ENCODE data around the gene ACOT11.
A peak's percentile ranks its signal among the peaks of the same experiment; 100 is the strongest.
"Not testable (repeated sequence)": the region's sequence is repeated elsewhere in the genome, so short reads cannot be mapped to it uniquely, and the experiment has no call there.

ACOT11 gene

DNA sequence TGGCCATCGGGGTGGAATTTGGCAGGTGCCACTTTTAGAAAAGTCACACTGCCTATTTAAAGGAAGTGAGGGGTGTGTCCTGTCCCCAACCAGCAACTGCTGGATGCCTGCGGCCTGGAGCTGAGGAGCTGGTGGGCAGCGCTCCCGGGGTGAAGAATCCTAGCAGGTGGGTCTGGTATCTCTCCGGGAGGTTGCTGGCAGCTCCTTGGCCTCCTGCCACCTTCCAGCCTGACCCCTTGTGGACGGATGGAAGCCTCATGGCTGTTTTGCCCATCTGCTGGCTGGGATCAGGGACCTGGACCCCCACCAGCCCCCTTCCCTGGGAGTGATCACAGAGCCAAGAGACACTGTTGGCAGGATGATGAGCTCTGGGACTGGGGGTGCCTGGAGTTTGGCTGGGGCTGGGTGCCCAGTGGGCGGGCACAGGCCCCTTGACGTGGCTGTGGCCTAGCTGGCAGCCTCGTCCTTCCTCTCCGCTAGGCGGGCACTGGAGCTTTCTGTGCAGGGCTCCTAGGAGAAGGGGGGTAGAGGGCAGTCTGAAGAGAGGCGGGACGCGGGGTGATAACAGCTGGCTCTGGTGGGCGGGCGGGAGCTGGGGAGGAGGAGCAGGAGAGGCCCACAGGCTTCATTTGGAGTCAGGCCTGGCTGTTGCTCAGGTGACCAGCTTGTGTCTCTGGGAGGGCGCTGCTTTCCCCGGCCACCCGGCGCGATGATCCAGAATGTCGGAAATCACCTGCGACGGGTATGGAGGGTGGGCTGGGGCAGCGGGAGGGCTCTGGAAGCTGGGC is at the start of gene ACOT11:
Gene ACOT11, plus strand, starts transcription at position 628 of the 788 bp plus-strand sequence. Its CDS starts 82 bp downstream, at position 710.
- ATAC-seq (replicated peaks; ENCODE audit: extremely low read depth, poor library complexity, severe bottlenecking) (no peak), DNase-seq (ENCODE audit: low spot score in 2 of 2) (no peak)
- H3K9me3 Mint-ChIP-seq, result no peaks in the 10 kb centered on the region
- H3K27ac Mint-ChIP-seq (ENCODE audit: low read depth), result no peak within 1 kb of the TSS
- peaks cover 1% of the 10 kb centered on the region for H3K36me3 Mint-ChIP-seq (ENCODE audit: insufficient read depth)
- H3K27me3 Mint-ChIP-seq, result no peaks in the 10 kb centered on the region
- H3K4me1 Mint-ChIP-seq, result peaks cover 6% of the 10 kb centered on the region
- H3K4me3 Mint-ChIP-seq, result no peak within 1 kb of the TSS

DNA sequence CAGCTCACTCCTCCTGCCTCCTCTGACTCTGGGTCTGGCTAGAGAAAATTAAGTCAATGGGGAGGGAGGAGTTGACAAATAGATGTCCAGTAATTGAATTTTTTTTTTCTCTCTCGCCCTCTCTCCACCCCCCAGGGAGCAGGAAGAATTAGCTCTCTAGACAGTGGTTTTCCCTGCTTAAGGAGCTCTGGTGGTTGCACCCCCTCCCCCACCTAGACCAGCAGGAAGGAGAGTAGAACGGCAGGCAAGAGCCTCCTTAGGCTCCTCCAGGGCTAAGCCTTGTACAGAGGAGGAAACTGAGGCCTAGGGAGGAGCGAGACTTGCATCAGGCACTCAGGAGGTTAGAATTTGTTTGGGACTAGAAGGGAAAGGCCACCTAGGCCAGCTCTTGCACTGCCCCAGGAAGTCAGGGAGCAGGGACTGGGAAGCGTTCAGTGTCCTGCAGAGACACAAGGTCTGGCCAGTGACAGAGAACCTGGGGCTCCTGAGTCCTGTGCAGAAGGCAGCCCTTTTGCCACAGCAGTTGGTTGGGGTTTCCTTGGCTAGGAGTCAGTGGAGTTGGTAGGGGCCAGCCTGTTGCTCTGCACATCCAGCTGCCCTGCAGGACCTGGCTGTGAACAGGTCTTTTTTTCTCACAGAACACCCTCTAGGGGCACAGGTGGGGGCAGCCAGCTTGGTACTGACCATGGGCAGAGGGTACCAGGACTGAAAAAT is 49.5 kb upstream of the ACOT11 start:
- H3K36me3 Mint-ChIP-seq (ENCODE audit: insufficient read depth), result no peaks in the 10 kb centered on the region
- H3K27me3 Mint-ChIP-seq, result peaks cover 86% of the 10 kb centered on the region
- no peaks in the 10 kb centered on the region for H3K4me1 Mint-ChIP-seq
- DNase-seq (ENCODE audit: low spot score in 2 of 2) (no peak), ATAC-seq (replicated peaks; ENCODE audit: extremely low read depth, poor library complexity, severe bottlenecking) (no peak)
- peak overlapping the region; percentile 62 for H3K4me3 Mint-ChIP-seq
- H3K9me3 Mint-ChIP-seq, result no peaks in the 10 kb centered on the region
- no peak overlapping the region for H3K27ac Mint-ChIP-seq (ENCODE audit: low read depth)

DNA sequence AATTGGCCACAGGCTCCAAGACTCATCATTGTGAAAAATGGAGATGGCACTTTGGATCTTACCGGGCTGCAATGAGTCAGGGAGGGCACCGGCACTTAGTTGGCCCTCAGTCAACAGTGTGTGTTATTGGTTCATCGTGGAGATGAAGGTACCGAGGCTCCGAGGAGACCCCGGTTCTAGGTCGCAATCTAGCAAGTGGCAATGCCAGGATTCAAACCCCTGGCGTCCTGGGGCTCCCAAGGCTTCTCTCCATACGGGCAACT is 49.0 kb upstream of the ACOT11 start:
- H3K4me3 Mint-ChIP-seq, result peak overlapping the region; percentile 62
- no peaks in the 10 kb centered on the region for H3K36me3 Mint-ChIP-seq (ENCODE audit: insufficient read depth)
- peaks cover 86% of the 10 kb centered on the region for H3K27me3 Mint-ChIP-seq
- no peak for DNase-seq (ENCODE audit: low spot score in 2 of 2)
- no peaks in the 10 kb centered on the region for H3K4me1 Mint-ChIP-seq
- H3K27ac Mint-ChIP-seq (ENCODE audit: low read depth), result no peak overlapping the region
- no peaks in the 10 kb centered on the region for H3K9me3 Mint-ChIP-seq
- no peak for ATAC-seq (replicated peaks; ENCODE audit: extremely low read depth, poor library complexity, severe bottlenecking)

DNA sequence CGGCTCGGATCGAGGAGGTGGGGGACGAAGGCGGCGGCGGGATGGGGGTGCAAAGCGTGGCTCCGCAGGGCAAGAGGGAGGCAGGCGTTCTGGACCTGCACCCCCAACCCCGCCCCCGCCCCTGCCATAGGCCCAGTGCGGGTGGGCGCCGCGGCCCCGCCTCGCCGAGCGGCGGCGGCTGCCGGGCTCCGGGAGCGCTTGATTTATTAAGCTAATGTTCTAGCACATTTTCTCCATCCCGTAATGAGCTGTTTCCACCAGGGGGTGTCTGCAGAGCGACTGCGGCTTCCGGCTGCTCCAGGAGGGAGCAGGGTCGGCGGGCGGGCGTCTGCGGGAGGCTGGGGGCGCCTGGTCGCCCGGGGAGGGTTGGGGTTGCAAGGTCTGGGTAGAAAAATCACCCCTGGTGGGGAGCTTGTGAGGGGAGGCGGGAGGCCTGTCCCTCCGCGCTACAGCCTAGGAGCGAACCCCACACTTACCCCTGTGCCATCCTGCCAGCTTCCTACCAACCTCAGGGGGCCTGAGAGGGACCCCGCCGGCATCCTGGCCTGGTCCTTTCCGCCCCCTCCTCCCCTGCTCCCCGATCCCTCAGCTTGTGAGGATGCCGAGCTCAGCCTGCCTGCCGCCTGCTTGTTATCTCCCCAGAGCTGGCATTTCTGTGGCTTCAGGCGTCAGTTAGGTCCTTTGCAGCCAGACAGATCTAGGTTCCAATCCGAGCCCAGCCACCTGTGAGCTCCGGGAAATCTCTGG is 48.5 kb upstream of the ACOT11 start:
- Mint-ChIP-seq H3K4me1 (no peaks in the 10 kb centered on the region), H3K27ac (ENCODE audit: low read depth) (no peak overlapping the region), H3K4me3 (peak overlapping the region; percentile 62), H3K9me3 (no peaks in the 10 kb centered on the region), H3K27me3 (peaks cover 83% of the 10 kb centered on the region), H3K36me3 (ENCODE audit: insufficient read depth) (no peaks in the 10 kb centered on the region)
- ATAC-seq (replicated peaks; ENCODE audit: extremely low read depth, poor library complexity, severe bottlenecking) (peak; percentile 60), DNase-seq (ENCODE audit: low spot score in 2 of 2) (no peak)

DNA sequence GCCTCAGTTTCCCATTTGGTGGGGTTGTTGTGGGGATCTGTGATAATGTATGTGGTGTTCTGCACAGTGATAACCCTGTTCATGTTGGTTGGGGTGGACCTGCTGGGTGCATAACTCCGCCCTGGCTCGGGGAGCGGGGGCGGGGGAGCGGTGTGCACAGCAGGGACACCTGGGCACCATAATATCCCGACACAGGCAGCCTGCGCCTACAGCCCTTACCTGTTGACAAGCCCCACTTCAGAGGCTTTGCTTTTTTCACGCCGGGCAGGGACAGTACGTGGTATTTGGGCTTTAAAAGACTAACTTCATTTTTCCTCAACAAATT is 48.0 kb upstream of the ACOT11 start:
- H3K27ac Mint-ChIP-seq (ENCODE audit: low read depth), result no peak overlapping the region
- H3K9me3 Mint-ChIP-seq, result no peaks in the 10 kb centered on the region
- peak overlapping the region; percentile 62 for H3K4me3 Mint-ChIP-seq
- peaks cover 78% of the 10 kb centered on the region for H3K27me3 Mint-ChIP-seq
- H3K36me3 Mint-ChIP-seq (ENCODE audit: insufficient read depth), result no peaks in the 10 kb centered on the region
- no peaks in the 10 kb centered on the region for H3K4me1 Mint-ChIP-seq
- DNase-seq (ENCODE audit: low spot score in 2 of 2) (no peak), ATAC-seq (replicated peaks; ENCODE audit: extremely low read depth, poor library complexity, severe bottlenecking) (no peak)

DNA sequence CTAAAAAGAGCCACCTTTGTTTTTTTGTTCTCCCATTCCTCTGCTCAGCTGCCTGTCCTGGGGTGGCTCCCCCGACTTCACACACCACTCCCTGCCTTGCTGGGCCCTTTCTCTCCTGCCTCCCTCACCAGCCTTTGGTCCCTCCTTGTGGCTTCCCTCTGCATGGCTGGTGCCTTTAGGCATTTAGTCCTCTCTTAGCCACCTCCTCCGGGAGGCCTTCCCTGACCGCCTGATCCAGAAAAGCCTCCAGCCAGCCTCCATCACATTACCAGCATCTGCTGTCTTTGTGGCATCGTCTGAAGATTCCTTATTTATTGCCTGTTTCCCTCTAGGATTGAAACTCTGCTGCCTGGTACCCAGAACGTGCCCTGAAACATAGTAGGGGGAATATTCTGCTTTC is 46.2 kb upstream of the ACOT11 start:
- Mint-ChIP-seq H3K27me3 (peaks cover 67% of the 10 kb centered on the region), H3K9me3 (no peaks in the 10 kb centered on the region), H3K4me3 (no peak overlapping the region), H3K27ac (ENCODE audit: low read depth) (no peak overlapping the region), H3K4me1 (no peaks in the 10 kb centered on the region), H3K36me3 (ENCODE audit: insufficient read depth) (no peaks in the 10 kb centered on the region)
- DNase-seq (ENCODE audit: low spot score in 2 of 2), result no peak
- no peak for ATAC-seq (replicated peaks; ENCODE audit: extremely low read depth, poor library complexity, severe bottlenecking)

DNA sequence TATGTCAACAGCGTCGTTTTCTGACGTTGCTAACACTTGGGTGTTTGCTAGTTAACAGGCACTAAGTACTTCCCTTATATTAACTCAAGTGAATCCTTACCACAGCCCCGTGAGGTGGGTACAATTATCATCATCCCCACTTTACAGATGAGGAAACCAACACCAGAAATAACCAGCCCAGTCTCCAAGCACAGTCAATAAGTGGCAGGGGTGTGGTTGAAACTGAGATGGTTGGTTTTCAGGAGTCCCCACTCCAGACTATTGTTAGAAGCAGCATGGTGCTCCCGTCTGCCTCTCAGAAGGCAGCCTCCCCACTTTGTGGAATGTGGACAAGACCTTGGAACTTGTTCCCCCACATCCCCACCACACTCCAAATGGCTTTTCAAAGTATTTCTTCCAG is 45.7 kb upstream of the ACOT11 start:
- Mint-ChIP-seq H3K9me3 (no peaks in the 10 kb centered on the region), H3K27me3 (peaks cover 67% of the 10 kb centered on the region), H3K4me3 (no peak overlapping the region), H3K4me1 (no peaks in the 10 kb centered on the region), H3K27ac (ENCODE audit: low read depth) (no peak overlapping the region), H3K36me3 (ENCODE audit: insufficient read depth) (no peaks in the 10 kb centered on the region)
- ATAC-seq (replicated peaks; ENCODE audit: extremely low read depth, poor library complexity, severe bottlenecking), result no peak
- no peak for DNase-seq (ENCODE audit: low spot score in 2 of 2)

DNA sequence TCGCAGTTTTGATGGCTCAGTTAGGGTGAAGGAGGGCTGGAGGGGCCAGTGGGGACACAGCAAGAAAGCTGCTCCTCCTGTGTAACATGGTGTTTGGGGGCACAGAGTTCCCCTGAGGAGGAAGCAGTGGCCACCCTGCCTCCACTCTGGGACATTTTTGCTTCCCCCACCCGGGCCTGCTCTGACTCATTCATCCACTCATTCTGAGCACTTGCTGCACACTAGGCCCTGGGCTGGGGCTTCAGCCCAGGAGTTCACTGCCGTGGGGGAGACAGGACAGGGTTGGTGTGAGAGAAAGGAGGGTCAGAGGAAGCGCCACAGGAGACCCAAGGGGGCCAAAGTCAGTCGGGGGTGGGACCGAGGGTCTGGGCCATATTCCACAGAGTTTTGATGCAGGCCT is 41.4 kb upstream of the ACOT11 start:
- peaks cover 3% of the 10 kb centered on the region for H3K36me3 Mint-ChIP-seq (ENCODE audit: insufficient read depth)
- H3K27me3 Mint-ChIP-seq, result peaks cover 56% of the 10 kb centered on the region
- H3K4me3 Mint-ChIP-seq, result no peak overlapping the region
- no peaks in the 10 kb centered on the region for H3K9me3 Mint-ChIP-seq
- DNase-seq (ENCODE audit: low spot score in 2 of 2) (no peak), ATAC-seq (replicated peaks; ENCODE audit: extremely low read depth, poor library complexity, severe bottlenecking) (no peak)
- no peaks in the 10 kb centered on the region for H3K4me1 Mint-ChIP-seq
- no peak overlapping the region for H3K27ac Mint-ChIP-seq (ENCODE audit: low read depth)

DNA sequence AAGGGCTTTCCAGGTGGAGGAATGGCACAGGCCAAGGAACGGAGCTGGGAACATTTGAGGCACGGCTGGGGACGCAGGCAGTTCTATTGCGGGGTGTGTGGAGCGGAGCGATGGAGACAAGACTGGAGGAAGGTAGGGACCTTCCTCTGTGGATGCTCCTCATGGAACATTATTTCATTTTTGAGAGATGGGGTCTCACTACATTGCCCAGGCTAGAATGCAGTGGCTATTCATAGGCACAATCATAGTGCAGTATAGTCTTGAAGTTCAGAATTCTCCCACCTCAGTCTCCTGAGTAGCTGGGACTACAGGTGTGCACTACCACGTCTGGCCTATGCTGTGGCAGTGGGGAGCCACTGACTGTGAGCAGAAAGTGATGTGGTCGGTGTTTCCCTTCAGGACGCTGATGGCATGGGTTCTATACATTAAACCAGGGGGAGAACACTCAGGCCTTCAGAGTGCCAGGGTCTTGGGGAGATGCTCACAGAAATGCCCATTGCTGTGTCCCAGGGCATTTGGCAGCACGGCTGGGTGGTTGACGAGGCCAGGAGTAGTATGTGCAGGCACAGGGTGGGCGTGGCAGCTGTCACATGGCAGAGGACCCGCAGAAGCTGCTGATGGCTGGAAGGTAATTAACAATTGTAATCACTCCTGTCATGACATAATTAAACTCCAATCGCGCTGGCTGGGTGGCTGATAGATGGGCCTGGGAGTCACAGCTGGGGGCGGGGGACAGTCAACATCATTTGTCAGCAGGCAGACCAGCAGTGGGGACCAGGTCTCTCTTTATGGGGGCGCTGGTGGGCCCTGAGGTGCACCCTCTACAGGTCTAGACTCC is 40.8 kb upstream of the ACOT11 start:
- H3K4me1 Mint-ChIP-seq, result no peaks in the 10 kb centered on the region
- ATAC-seq (replicated peaks; ENCODE audit: extremely low read depth, poor library complexity, severe bottlenecking) (no peak), DNase-seq (ENCODE audit: low spot score in 2 of 2) (no peak)
- H3K36me3 Mint-ChIP-seq (ENCODE audit: insufficient read depth), result peaks cover 3% of the 10 kb centered on the region
- H3K27me3 Mint-ChIP-seq, result peaks cover 50% of the 10 kb centered on the region
- no peak overlapping the region for H3K27ac Mint-ChIP-seq (ENCODE audit: low read depth)
- H3K4me3 Mint-ChIP-seq, result no peak overlapping the region
- H3K9me3 Mint-ChIP-seq, result no peaks in the 10 kb centered on the region

DNA sequence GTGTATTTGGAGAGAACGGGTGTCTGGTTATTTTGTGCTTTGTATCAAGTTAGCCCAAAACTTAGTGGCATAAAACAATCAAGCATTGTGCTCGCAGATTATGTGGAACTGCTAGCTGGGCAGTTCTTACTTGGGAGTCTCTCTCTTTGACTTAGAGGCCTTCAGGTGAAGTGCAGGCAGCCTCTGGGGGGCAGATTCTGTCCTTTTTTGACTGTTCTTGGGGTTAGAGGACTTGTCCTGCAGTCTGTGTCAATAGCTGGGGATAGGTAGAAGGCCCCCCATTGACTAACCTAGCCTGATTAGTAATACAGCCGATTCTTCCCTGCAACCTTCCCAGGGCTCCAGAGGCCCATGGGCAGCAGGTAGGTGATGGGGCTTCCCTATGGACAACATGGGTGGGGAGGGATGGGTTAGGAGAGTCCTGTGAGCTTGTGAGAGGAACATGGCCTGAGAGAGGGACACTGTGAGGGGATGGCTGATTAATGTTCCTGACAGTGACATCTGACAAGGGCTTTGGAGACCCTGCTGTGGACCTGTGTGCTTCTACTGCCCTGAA is 37.2 kb upstream of the ACOT11 start:
- no peak for DNase-seq (ENCODE audit: low spot score in 2 of 2)
- Mint-ChIP-seq H3K9me3 (no peaks in the 10 kb centered on the region), H3K36me3 (ENCODE audit: insufficient read depth) (peaks cover 6% of the 10 kb centered on the region), H3K4me3 (no peak overlapping the region), H3K27ac (ENCODE audit: low read depth) (no peak overlapping the region), H3K4me1 (no peaks in the 10 kb centered on the region), H3K27me3 (peaks cover 40% of the 10 kb centered on the region)
- ATAC-seq (replicated peaks; ENCODE audit: extremely low read depth, poor library complexity, severe bottlenecking), result no peak

DNA sequence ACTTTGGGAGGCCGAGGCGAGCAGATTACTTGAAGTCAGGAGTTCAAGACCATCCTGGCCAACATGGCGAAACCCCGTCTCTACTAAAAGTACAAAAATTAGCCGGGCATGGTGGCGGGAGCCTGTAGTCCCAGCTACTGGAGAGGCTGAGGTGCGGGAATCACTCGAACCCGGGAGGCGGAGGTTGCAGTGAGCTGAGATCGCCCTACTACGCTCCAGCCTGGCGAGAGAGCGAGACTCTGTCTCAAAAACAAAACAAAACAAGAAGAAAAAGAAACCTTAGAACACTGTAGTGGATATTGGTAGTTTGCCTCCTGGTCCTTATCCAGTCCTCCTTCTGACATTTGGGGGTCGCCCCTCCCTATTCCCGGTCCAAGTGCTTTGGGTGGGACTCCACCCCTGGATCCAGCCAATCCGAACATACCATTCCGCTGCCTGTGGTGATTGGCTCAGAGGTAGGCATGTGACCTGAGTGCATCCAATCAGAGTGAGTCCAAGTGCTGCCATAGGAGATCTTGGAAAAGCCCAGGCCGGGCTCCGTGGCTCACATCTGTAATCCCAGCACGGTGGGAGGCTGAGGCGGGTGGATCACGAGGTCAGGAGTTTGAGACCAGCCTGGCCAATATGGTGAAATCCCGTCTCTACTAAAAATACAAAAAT is 34.0 kb upstream of the ACOT11 start:
- DNase-seq (ENCODE audit: low spot score in 2 of 2); ATAC-seq (replicated peaks; ENCODE audit: extremely low read depth, poor library complexity, severe bottlenecking); H3K36me3 Mint-ChIP-seq (ENCODE audit: insufficient read depth); H3K4me3 Mint-ChIP-seq; H3K9me3 Mint-ChIP-seq; H3K4me1 Mint-ChIP-seq; H3K27ac Mint-ChIP-seq (ENCODE audit: low read depth): not testable (repeated sequence)
- peaks cover 45% of the 10 kb centered on the region for H3K27me3 Mint-ChIP-seq

All from central memory CD8-positive, alpha-beta T cell (primary cell).